Coronary artery (tissue), 2 donors: ENCODE data around the gene PPDPF.

Experiments
- DNase-seq: peaks from one replicate; pipeline ENCODE4 v3.0.0-alpha.2; 2017; ENCODE audit warnings: low spot score
- H3K27ac ChIP-seq, 2 donors: fragments of 200-600 bp; sonication (generic); one replicate each; pipeline ENCODE4 v1.5.1; 2016 to 2019
- H3K4me3 ChIP-seq: fragments of 200-600 bp; sonication (generic); 2 replicates; pipeline ENCODE4 v1.5.1; 2016; ENCODE audit warnings: mild to moderate bottlenecking, moderate library complexity
- CTCF ChIP-seq: fragments of 200-600 bp; sonication (generic); IDR thresholded peaks from one replicate; pipeline ENCODE4 v1.5.1; 2019; ENCODE audit warnings: antibody characterized with exemption

Gene PPDPF

GRCh38 chr20:63565021-63565698 lies 44.6 kb downstream of the PPDPF start:
- Histone ChIP-seq H3K27ac (no peak overlapping the region), H3K4me3 (no peak overlapping the region)
- DNase-seq: no peak
- no peak for TF ChIP-seq CTCF

GRCh38 chr20:63565699-63566335 lies 45.3 kb downstream of the PPDPF start:
- TF ChIP-seq CTCF: no peak
- Histone ChIP-seq H3K27ac (no peak overlapping the region), H3K4me3 (no peak overlapping the region)
- DNase-seq: no peak

DNA sequence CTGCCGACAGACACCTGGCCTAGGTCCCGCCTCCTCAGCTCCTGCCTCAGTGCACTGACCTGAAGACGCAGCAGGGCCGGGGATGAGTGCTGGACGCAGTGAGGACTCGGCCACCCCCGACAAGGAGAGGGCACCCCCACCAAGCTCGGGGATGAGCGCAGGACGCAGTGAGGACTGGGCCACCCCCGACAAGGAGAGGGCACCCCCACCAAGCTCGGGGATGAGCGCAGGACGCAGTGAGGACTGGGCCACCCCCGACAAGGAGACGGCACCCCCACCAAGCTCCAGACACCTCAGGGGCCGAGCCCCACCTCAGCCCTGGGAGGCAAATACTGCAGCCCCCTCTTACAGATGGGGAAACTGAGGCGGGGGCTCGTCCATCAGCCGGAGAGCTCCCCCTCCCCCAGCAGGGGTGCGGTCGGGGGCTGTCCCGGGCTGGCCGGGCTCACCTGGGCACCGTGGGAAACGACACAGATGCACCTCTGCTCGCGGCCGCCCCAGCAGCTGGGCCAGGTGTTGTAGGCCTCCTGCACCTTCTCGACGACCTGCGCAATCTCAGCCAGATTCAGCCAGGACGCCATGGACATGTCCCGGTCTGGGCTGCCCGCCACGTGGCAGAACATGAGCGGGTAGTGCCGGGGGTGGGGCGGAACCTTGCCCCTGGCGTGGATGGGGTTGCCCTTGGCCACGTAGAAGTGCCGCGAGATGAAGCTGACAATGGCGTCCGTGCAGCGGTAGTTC lies 46.0 kb downstream of the PPDPF start:
- H3K27ac ChIP-seq: no peak overlapping the region
- no peak for TF ChIP-seq CTCF
- H3K4me3 ChIP-seq: no peak overlapping the region
- no peak for DNase-seq

- no peak overlapping the region for H3K27ac ChIP-seq
- H3K4me3 ChIP-seq: peak overlapping the region; percentile 9
- no peak for TF ChIP-seq CTCF
- DNase-seq: no peak
Measured at GRCh38 chr20:63567136-63567385, 46.5 kb downstream of the PPDPF start.

- TF ChIP-seq CTCF: no peak
- DNase-seq: no peak
- Histone ChIP-seq H3K4me3 (peak overlapping the region; percentile 30), H3K27ac (no peak overlapping the region)
Measured at GRCh38 chr20:63567386-63568169, 47.0 kb downstream of the PPDPF start.

DNA sequence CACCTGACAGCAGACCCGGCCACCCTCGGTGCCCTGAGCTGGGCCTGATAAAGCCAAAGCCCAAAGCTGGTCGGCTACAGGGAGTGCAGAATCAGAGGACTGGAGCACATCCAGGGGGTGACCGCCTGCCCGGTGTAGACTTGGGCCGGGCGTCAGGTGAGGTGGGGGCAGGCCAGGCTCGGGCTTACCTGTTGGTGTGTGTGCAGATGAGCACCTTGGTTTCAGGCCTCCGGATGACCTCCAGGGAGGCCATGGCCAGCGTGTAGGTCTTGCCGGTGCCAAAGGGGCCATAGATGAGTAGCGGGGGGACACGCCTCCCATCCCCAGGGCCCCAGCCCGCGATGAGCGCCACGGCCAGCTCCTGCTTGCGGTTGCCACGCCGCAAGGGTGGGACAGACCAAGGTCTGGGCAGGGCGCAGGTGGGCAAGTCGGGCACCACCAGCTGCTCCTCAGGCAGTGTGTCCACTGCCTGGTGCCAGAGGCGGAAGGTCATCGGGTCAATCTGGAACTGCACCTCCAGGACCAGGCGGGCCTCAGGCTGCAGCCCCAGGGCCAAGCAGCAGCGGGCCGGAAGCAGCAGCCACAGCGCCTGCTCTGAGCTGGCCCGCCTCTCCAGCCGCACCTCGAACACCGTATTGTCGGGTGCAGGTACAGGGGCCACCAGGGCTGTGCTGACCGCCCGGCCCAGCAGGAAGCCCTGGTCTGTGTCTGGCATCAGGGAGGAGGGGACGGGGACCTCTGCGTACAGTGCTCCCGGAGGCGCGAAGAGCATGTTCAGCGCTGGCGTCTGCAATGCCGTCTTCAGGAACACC lies 47.8 kb downstream of the PPDPF start:
- TF ChIP-seq CTCF: no peak
- H3K27ac ChIP-seq: no peak overlapping the region
- DNase-seq: no peak
- H3K4me3 ChIP-seq: peak overlapping the region; percentile 30
